ENCODE measurements around the gene CLK3. TPM values are rescaled to one million over a fixed set of nuclear protein-coding genes. Genes with fewer than 3 reads are reported as not detected.

CLK3 gene
- total and polyA plus RNA-seq, 2 of the 13 experiments (the other 11 are each of a cell fraction or from before 2014, with no cell fraction given): 41.5 to 82.0 TPM

DNA sequence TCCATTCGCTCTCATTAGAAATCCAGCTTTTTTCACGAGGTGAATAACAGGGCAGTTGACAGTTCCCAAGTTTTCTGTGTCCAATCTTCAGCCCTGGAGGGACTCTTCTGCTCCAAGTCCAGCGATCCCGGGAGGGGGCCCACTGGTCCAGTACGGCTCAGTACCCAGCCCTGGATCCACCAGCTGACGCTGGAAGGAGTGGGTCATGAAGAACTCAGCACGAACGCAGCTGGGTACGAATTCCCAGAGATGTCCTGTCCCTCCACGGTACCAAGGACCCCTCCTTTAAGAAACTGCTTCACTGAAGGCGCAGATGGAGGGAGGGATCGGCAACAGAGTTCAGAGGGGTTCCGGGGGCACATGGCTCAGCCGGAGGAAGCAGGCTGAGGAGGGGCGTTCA, 16.5 kb upstream of the CLK3 start:
- no peak for FAIRE-seq
- peaks cover 38% of the 10 kb centered on the region for H3K4me1 ChIP-seq (ENCODE audit: insufficient read depth, low read length)
- no peaks in the 10 kb centered on the region for H3K9me3 ChIP-seq (ENCODE audit: low read length)
- ATAC-seq: no peak
- peak overlapping the region; percentile 89 for H3K4me2 ChIP-seq (ENCODE audit: low read depth, low read length)
- peak overlapping the region; percentile 79; the same call in 1 of the 2 replicates for H3K9ac ChIP-seq (ENCODE audit: insufficient read depth, low read depth, low read length)
- 0 out of 5 replicates have a peak, but pooled peaks cover 0 to 1% of the 10 kb centered on the region in 2 experiments for H3K27me3 ChIP-seq (ENCODE audit: control insufficient read depth in 1 of 2, insufficient read depth in 2 of 2, low read length in 2 of 2)
- H2AFZ ChIP-seq (ENCODE audit: low read length): no peak overlapping the region
- POLR2A ChIA-PET: interaction anchor here (1.1 to 2.7 kb wide), 7 partner anchors 14 to 156 kb away, joined by 3 to 52 read pairs (median 8); partner anchors contain the start of genes CLK3 and UBL7
- in situ Hi-C loops (cut with HindIII; ENCODE audit: extremely low pct_ligation_motif_present, low pct_unique_long_range_greater_than_20kb): no loop called here
- no TSS peak for BruUV-seq (replicated peaks)
- WGBS (ENCODE audit: low lambda C conversion rate): 93% methylated on average over 15 of the region's 15 CpGs
- no peak overlapping the region for H3K27ac ChIP-seq (ENCODE audit: extremely low read length, insufficient read depth, low read length)
- DNase-seq (ENCODE audit: low spot score): no peak
- no peaks in the 10 kb centered on the region for H3K79me2 ChIP-seq (ENCODE audit: insufficient read depth, low read length)
- peak overlapping the region; percentile 57 to 81 (median 63); a peak in 4 of 6 replicates for H3K4me3 ChIP-seq (replicated peaks in 1 of 3; ENCODE audit: insufficient read depth in 1 of 3, low read depth in 2 of 3, low read length in 3 of 3)
- H3K36me3 ChIP-seq (replicated peaks in 1 of 2; ENCODE audit: control insufficient read depth in 1 of 2, insufficient read depth in 2 of 2, low read length in 2 of 2): 0 out of 5 replicates have a peak, but pooled peaks cover 0 to 7% of the 10 kb centered on the region in 2 experiments
- TF ChIP-seq STAG1 (CRISPR knock-in tag; IDR thresholded peaks at IDR 0.05) (no peak), ZKSCAN5 (CRISPR knock-in tag; IDR thresholded peaks at IDR 0.05) (no peak), XRCC5 (optimal IDR thresholded peaks at IDR 0.05; ENCODE audit: low read length) (no peak), SCMH1 (CRISPR knock-in tag; IDR thresholded peaks at IDR 0.05; ENCODE audit: borderline replicate concordance) (no peak), FOXJ3 (CRISPR knock-in tag; IDR thresholded peaks at IDR 0.05; ENCODE audit: borderline replicate concordance) (no peak), SP140L (CRISPR knock-in tag; IDR thresholded peaks at IDR 0.05; ENCODE audit: borderline replicate concordance) (no peak), CAMTA2 (CRISPR knock-in tag; IDR thresholded peaks at IDR 0.05; ENCODE audit: borderline replicate concordance) (no peak), RBM39 (IDR thresholded peaks at IDR 0.05; ENCODE audit: low read depth, low read length, poor library complexity, severe bottlenecking) (no peak), ZNF615 (CRISPR knock-in tag; IDR thresholded peaks at IDR 0.05; ENCODE audit: borderline replicate concordance) (no peak), NFE2L1 (CRISPR knock-in tag; IDR thresholded peaks at IDR 0.05; ENCODE audit: borderline replicate concordance) (no peak)
- TF ChIP-seq, protein P1, sequence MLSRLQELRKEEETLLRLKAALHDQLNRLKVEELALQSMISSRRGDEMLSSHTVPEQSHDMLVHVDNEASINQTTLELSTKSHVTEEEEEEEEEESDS (CRISPR knock-in tag; IDR thresholded peaks at IDR 0.05; ENCODE audit: borderline replicate concordance): no peak
- TF ChIP-seq, protein P2, sequence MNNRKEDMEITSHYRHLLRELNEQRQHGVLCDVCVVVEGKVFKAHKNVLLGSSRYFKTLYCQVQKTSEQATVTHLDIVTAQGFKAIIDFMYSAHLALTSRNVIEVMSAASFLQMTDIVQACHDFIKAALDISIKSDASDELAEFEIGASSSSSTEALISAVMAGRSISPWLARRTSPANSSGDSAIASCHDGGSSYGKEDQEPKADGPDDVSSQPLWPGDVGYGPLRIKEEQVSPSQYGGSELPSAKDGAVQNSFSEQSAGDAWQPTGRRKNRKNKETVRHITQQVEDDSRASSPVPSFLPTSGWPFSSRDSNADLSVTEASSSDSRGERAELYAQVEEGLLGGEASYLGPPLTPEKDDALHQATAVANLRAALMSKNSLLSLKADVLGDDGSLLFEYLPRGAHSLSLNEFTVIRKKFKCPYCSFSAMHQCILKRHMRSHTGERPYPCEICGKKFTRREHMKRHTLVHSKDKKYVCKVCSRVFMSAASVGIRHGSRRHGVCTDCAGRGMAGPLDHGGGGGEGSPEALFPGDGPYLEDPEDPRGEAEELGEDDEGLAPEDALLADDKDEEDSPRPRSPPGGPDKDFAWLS (CRISPR knock-in tag; IDR thresholded peaks at IDR 0.05; ENCODE audit: borderline replicate concordance): no peak
- TF ChIP-seq, protein P3, sequence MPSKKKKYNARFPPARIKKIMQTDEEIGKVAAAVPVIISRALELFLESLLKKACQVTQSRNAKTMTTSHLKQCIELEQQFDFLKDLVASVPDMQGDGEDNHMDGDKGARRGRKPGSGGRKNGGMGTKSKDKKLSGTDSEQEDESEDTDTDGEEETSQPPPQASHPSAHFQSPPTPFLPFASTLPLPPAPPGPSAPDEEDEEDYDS (CRISPR knock-in tag; IDR thresholded peaks at IDR 0.05): no peak
- CTCF ChIA-PET (ENCODE audit: low intra/inter-chr PET ratio, low total read pairs): no interaction called here
- intact Hi-C loops (cut with micrococcal nuclease; ENCODE audit: unreplicated experiment): loop anchor here (5.0 kb wide), 1 partner anchor 52 kb away; no protein-coding TSS in a partner anchor
- no peaks in the 10 kb centered on the region for H4K20me1 ChIP-seq (ENCODE audit: insufficient read depth, low read length)
